Memory B cell (primary cell): ENCODE results near the gene TMIGD3.
"Not testable (repeated sequence)": the region's sequence is repeated elsewhere in the genome, so short reads cannot be mapped to it uniquely, and the experiment has no call there.

Experiments used
- ATAC-seq: fragments of 150-1000 bp; cut with Tn5 transposase; 2 replicates; pipeline ENCODE4 v1.10.0; 2021; ENCODE audit warnings: low read depth, mild to moderate bottlenecking, moderate library complexity
- DNase-seq, 2 donors: peaks; one replicate each; pipeline ENCODE4 v3.0.0; 2022; ENCODE audit warnings: low spot score in 2 of 2
- H3K27ac Mint-ChIP-seq: one replicate; pipeline ENCODE4 v1.8.0; 2022; ENCODE audit warnings: mild to moderate bottlenecking, moderate library complexity, mixed read lengths
- H3K27me3 Mint-ChIP-seq: one replicate; pipeline ENCODE4 v1.8.0; 2022; ENCODE audit warnings: mixed read lengths
- H3K36me3 Mint-ChIP-seq: one replicate; pipeline ENCODE4 v1.8.0; 2022; ENCODE audit warnings: mild to moderate bottlenecking, mixed read lengths
- H3K4me1 Mint-ChIP-seq: one replicate; pipeline ENCODE4 v1.8.0; 2022; ENCODE audit warnings: mixed read lengths
- H3K4me3 Mint-ChIP-seq: one replicate; pipeline ENCODE4 v1.8.0; 2022; ENCODE audit warnings: mild to moderate bottlenecking, moderate library complexity, mixed read lengths
- H3K9me3 Mint-ChIP-seq: one replicate; pipeline ENCODE4 v1.8.0; 2022; ENCODE audit warnings: mixed read lengths

The TMIGD3 gene

GRCh38 chr1:111503585-111504060 lies at the start of gene TMIGD3, which contains the start of gene ADORA3:
TSS of gene TMIGD3 (minus strand) at chr1:111503633. CDS start at chr1:111503354, 279 bp downstream.
TSS of gene ADORA3 (minus strand) at chr1:111503633. CDS start at chr1:111503354, 279 bp downstream.
- Mint-ChIP-seq H3K27ac (peak within 1 kb of the TSS; percentile 72), H3K27me3 (no peaks in the 10 kb centered on the region), H3K4me3 (peak within 1 kb of the TSS; percentile 37), H3K9me3 (no peaks in the 10 kb centered on the region), H3K36me3 (no peaks in the 10 kb centered on the region), H3K4me1 (peaks cover 30% of the 10 kb centered on the region)
- ATAC-seq (peak; percentile 18), DNase-seq (peak in 1 of 2 donors; percentile 41)

DNA sequence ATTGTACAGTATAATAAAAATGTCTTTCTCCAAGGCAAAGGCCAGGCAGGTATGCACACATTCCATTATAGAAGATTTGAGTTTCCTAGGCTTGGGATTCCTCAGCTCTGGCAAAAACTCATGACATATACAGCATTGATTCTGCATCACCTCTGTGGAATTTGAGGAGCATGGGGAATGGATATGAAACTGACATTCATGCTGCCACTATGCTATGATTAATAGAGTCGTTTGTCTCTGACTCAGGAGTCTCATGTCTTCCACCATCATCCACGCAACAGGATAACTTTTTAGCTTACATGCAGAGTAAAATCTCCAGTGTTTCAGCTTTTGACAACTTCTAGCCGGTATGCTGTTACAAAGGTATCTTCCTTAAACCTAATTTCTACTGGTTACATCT lies 49.8 kb upstream of the TMIGD3 start:
- ATAC-seq, result no peak
- no peak for DNase-seq
- Mint-ChIP-seq H3K27me3 (no peaks in the 10 kb centered on the region), H3K4me1 (no peaks in the 10 kb centered on the region), H3K9me3 (no peaks in the 10 kb centered on the region), H3K27ac (no peak overlapping the region), H3K4me3 (no peak overlapping the region), H3K36me3 (no peaks in the 10 kb centered on the region)

GRCh38 chr1:111552587-111552986 lies 49.2 kb upstream of the TMIGD3 start:
- Mint-ChIP-seq H3K4me3 (no peak overlapping the region), H3K36me3 (no peaks in the 10 kb centered on the region), H3K27me3 (no peaks in the 10 kb centered on the region), H3K9me3 (no peaks in the 10 kb centered on the region), H3K4me1 (no peaks in the 10 kb centered on the region), H3K27ac (no peak overlapping the region)
- ATAC-seq, result no peak
- no peak for DNase-seq

GRCh38 chr1:111551623-111552411 lies 48.4 kb upstream of the TMIGD3 start:
- Mint-ChIP-seq H3K27me3 (no peaks in the 10 kb centered on the region), H3K27ac (no peak overlapping the region), H3K4me1 (no peaks in the 10 kb centered on the region), H3K4me3 (no peak overlapping the region), H3K36me3 (no peaks in the 10 kb centered on the region), H3K9me3 (no peaks in the 10 kb centered on the region)
- ATAC-seq (no peak), DNase-seq (no peak)

- not testable (repeated sequence) for H3K27ac Mint-ChIP-seq, ATAC-seq, H3K4me3 Mint-ChIP-seq, H3K4me1 Mint-ChIP-seq, H3K27me3 Mint-ChIP-seq, H3K36me3 Mint-ChIP-seq, DNase-seq, H3K9me3 Mint-ChIP-seq
These were observed 44.4 kb upstream of the TMIGD3 start for GRCh38 chr1:111547786-111548185.

DNA sequence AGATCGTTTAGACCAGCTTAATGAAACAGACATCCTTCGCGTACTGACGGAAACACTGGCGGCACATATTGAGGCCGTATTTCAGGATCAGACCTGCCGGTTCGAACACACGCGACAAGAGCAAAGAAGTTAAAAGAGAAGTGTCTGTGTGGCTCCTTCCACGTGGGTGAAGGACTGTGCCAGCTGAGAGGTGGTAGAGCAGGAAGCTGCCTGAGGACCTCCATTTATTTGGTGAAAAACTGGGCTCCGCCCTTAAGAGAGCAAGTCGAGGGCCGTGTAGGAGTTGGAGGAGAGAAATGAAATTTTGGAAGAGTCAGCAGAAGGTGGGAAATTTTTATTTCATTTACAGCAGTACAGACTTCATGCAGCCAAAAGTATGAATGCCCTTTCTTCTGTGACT lies 38.8 kb upstream of the TMIGD3 start:
- H3K9me3 Mint-ChIP-seq, result peaks cover 3% of the 10 kb centered on the region
- H3K36me3 Mint-ChIP-seq, result no peaks in the 10 kb centered on the region
- H3K4me3 Mint-ChIP-seq, result no peak overlapping the region
- ATAC-seq (no peak), DNase-seq (no peak)
- no peaks in the 10 kb centered on the region for H3K4me1 Mint-ChIP-seq
- H3K27me3 Mint-ChIP-seq, result peaks cover 2% of the 10 kb centered on the region
- no peak overlapping the region for H3K27ac Mint-ChIP-seq

DNA sequence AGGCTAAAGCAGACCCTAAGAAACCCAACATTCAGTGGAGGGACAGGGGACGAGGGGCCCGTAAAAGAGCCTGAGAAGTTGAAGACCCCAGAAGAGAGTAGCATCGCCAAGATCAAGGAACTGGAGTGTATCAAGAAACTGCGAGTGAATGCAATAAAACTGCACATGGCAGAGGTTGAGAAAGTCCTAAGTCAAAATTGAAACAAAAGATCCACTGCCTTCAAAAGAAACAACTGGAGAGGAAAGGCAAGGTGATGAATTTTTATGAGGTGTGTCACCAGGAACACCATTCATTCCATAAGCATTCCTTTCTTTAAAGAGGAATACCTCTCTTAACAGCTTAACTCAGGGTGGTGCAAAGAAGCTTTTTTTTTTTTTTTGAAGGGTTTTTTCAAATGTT lies 38.3 kb upstream of the TMIGD3 start:
- no peak overlapping the region for H3K4me3 Mint-ChIP-seq
- DNase-seq, result no peak
- H3K4me1 Mint-ChIP-seq, result no peaks in the 10 kb centered on the region
- peaks cover 3% of the 10 kb centered on the region for H3K9me3 Mint-ChIP-seq
- H3K27ac Mint-ChIP-seq, result no peak overlapping the region
- no peaks in the 10 kb centered on the region for H3K36me3 Mint-ChIP-seq
- H3K27me3 Mint-ChIP-seq, result peaks cover 2% of the 10 kb centered on the region
- ATAC-seq, result no peak

DNA sequence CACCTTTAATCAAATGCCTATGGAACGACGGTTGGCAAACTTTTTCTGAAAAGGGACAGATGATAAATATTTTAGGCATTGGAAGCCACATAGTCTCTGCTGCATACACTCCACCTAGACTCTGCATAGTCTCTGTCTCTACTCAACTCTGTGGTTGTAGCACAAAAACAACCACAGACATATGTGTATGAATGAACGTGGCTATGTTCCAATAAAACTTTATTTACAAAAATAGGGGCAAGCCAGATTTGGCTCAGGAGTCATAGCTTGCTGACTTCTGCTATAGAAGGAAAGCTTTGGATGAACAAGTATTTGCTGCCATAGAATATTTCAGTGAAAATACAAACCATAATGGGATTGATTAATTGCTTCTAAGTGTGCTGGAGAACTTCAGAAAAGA lies 37.5 kb upstream of the TMIGD3 start:
- Mint-ChIP-seq H3K9me3 (peaks cover 3% of the 10 kb centered on the region), H3K4me3 (no peak overlapping the region), H3K27ac (no peak overlapping the region), H3K4me1 (no peaks in the 10 kb centered on the region), H3K36me3 (no peaks in the 10 kb centered on the region), H3K27me3 (peaks cover 3% of the 10 kb centered on the region)
- no peak for DNase-seq
- ATAC-seq, result no peak

DNA sequence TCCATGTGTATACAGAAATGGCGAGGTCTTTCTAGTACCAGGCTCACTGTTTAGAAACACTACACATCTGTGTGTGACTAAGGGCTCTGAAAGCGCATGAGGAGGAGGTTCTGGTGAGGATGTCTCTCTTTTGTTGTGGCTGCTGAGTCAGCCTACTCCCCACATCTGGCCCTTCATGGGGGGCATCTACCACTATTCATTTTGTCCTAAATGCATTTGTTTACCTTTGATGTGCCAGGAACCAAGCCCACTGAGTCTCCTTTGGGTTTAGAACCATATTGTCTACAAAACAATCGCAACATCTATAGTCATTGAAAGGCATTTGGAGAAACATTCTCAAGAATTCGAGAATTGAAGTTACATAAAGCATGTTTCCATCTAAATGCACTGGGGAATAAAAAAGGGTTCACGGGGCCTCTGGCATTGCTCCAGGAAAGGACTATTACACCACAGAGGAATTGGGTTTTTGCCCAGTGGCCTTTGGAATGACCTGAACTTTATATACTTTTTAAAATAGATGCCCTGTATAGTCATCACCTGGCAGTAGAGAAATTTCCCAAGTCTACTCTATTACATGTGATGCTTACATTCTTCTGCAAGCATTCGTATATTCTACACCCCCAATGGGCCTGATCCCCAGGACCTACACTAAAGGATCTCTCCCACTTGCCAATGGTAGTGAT lies 35.1 kb upstream of the TMIGD3 start:
- H3K27ac Mint-ChIP-seq, result no peak overlapping the region
- no peak overlapping the region for H3K4me3 Mint-ChIP-seq
- H3K9me3 Mint-ChIP-seq, result peaks cover 1% of the 10 kb centered on the region
- H3K36me3 Mint-ChIP-seq, result no peaks in the 10 kb centered on the region
- no peaks in the 10 kb centered on the region for H3K4me1 Mint-ChIP-seq
- peaks cover 3% of the 10 kb centered on the region for H3K27me3 Mint-ChIP-seq
- ATAC-seq, result no peak
- DNase-seq, result no peak

DNA sequence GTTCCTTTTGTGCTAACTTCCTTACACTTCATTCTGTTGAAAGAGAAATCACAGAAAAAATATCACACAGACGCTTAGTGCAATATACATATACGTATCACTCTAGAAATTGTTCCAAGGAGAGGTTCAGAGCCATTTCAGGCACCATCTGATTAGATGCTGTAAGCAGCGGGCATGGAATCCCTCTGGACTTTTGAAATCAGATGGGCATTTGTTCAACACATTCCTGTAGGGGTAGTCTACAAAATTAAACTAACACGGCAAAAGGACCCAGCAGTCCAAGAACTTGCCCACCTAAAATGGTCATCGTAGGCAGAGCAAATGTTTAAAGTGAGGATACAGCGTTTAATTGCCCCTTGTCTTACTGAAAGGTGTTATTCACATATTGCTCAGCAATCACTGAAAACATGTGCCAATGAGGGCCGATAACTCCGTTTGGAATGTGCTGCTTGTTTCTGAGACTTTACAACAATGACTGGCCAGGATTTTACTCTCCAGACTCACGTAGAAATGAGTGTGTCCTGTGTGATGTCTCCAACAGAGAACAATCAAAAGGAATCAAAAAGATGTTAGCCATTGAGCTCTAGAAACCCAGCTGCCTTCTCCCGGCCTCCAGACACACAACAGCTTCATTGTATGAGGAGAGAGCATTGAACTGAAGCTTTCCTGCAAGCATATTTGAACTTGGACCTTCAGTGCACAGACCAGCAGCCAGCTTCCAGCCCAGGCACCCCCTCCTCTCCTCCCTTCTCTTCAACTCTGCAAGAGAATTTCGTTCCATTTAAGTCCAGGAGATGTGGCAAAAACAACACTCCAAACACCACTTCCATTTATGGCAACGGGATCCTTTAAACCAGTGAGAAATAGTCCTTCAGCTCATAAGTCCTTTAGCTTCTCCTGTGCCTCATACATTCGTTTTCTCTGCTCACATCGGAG lies 32.1 kb upstream of the TMIGD3 start:
- H3K27ac Mint-ChIP-seq, result no peak overlapping the region
- H3K27me3 Mint-ChIP-seq, result peaks cover 3% of the 10 kb centered on the region
- ATAC-seq (no peak), DNase-seq (no peak)
- H3K9me3 Mint-ChIP-seq, result peaks cover 3% of the 10 kb centered on the region
- no peaks in the 10 kb centered on the region for H3K4me1 Mint-ChIP-seq
- no peak overlapping the region for H3K4me3 Mint-ChIP-seq
- H3K36me3 Mint-ChIP-seq, result peaks cover 3% of the 10 kb centered on the region

DNA sequence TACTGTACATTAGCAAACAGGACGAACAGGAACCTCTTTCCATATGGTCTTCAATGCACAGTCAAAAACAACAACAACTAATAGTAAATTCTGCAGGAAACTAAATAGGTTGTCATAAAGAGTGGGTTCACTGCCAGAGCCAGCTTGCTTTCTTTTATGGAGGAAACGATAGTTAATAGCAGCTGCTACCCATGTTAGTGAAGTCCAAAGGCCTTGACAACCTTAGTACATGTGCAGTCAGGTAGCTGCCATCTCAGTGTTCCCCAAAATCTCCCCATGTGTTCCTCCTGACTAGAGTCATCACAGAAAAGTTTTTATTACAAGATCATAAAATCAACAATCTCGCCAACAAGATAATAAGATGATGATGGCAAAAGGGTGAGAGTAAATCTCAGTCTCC lies 16.6 kb upstream of the TMIGD3 start:
- DNase-seq (no peak), ATAC-seq (no peak)
- Mint-ChIP-seq H3K9me3 (no peaks in the 10 kb centered on the region), H3K4me3 (no peak overlapping the region), H3K4me1 (peaks cover 23% of the 10 kb centered on the region), H3K36me3 (no peaks in the 10 kb centered on the region), H3K27me3 (no peaks in the 10 kb centered on the region), H3K27ac (no peak overlapping the region)

DNA sequence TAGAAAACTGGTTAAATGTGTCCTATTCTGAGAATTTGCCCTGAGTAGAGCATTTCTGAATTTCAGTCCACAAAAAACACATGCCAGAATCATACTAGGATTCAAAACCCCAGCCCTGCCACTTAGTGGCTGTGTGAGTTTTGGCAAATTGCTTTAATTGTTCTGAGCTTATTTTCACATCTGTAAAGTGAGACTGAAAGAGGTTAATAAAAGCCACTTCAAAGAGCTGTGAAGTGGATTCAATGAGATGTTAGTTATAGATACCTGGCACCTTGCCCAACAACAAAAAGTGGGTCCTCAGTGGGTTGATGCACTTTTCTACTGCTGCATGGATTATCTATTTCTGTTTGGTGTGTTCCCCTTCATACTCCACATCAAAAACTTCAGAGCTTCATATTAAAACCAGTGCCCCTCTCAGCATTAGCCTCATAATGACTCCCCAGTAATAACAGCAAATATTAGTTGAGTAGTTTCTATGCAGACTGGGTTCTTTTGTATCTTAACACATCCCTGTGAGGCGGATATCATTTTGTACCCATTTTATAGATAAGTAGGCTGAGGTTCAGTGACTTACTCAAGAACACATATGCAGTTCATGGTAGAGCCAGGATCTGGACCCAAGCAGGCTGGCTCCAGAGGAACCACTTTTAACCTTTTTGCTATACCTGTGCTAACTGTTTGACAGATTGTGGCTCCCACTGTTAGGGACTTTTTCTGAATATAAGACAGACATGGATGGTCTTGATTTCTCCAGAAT lies 14.2 kb upstream of the TMIGD3 start:
- DNase-seq, result no peak
- ATAC-seq, result no peak
- Mint-ChIP-seq H3K4me1 (peaks cover 28% of the 10 kb centered on the region), H3K4me3 (no peak overlapping the region), H3K9me3 (no peaks in the 10 kb centered on the region), H3K27ac (peak overlapping the region; percentile 90), H3K36me3 (no peaks in the 10 kb centered on the region), H3K27me3 (no peaks in the 10 kb centered on the region)

- DNase-seq (peak; percentile 45 to 57), ATAC-seq (peak; percentile 85)
- H3K4me1 Mint-ChIP-seq, result peaks cover 28% of the 10 kb centered on the region
- H3K27me3 Mint-ChIP-seq, result no peaks in the 10 kb centered on the region
- H3K27ac Mint-ChIP-seq, result peak overlapping the region; percentile 90
- H3K4me3 Mint-ChIP-seq, result peak overlapping the region; percentile 88
- no peaks in the 10 kb centered on the region for H3K36me3 Mint-ChIP-seq
- H3K9me3 Mint-ChIP-seq, result no peaks in the 10 kb centered on the region
These were observed 12.6 kb upstream of the TMIGD3 start for GRCh38 chr1:111516005-111516535.
